Osteocyte (in vitro differentiated cells): ENCODE results near the gene MGLL. TPM values are rescaled to one million over a fixed set of nuclear protein-coding genes. Genes with fewer than 3 reads are reported as not detected.
A peak's percentile ranks its signal among the peaks of the same experiment; 100 is the strongest.

Experiments used
- DNase-seq: peaks from one replicate; pipeline ENCODE4 v3.0.0; 2021; ENCODE audit warnings: mixed read lengths; ENCODE audit not compliant: unreplicated experiment; ENCODE audit errors: extremely low spot score
- H3K27ac Mint-ChIP-seq: one replicate; pipeline ENCODE4 v1.8.0; 2021; ENCODE audit warnings: mild to moderate bottlenecking, mixed read lengths; ENCODE audit not compliant: unreplicated experiment
- H3K27me3 Mint-ChIP-seq: one replicate; pipeline ENCODE4 v1.8.0; 2021; ENCODE audit warnings: mixed read lengths; ENCODE audit not compliant: unreplicated experiment
- H3K36me3 Mint-ChIP-seq: one replicate; pipeline ENCODE4 v1.8.0; 2021; ENCODE audit warnings: mixed read lengths; ENCODE audit not compliant: unreplicated experiment
- H3K4me1 Mint-ChIP-seq: one replicate; pipeline ENCODE4 v1.8.0; 2021; ENCODE audit warnings: mixed read lengths; ENCODE audit not compliant: unreplicated experiment
- H3K4me3 Mint-ChIP-seq: one replicate; pipeline ENCODE4 v1.8.0; 2021; ENCODE audit warnings: mild to moderate bottlenecking, moderate library complexity, mixed read lengths; ENCODE audit not compliant: unreplicated experiment
- H3K9me3 Mint-ChIP-seq: one replicate; pipeline ENCODE4 v1.8.0; 2021; ENCODE audit warnings: mixed read lengths; ENCODE audit not compliant: unreplicated experiment
- total RNA-seq: library from RNA; stranded (reverse); gene quantifications from 2 replicates; pipeline ENCODE4 v1.2.1, GENCODE V29; 2021
- TF ChIP-seq, protein P1 (sequence below): fragments of 200-600 bp; sonication (generic); IDR thresholded peaks from 2 replicates; pipeline ENCODE4 v1.5.0; 2021; ENCODE audit warnings: antibody characterized with exemption, mild to moderate bottlenecking, moderate library complexity

MGLL gene
- total RNA-seq, 1 donor from 2014 or later, result 112 TPM

GRCh38 chr3:127848131-127849129 lies 26.1 kb upstream of the MGLL start:
- TF ChIP-seq, protein P1, sequence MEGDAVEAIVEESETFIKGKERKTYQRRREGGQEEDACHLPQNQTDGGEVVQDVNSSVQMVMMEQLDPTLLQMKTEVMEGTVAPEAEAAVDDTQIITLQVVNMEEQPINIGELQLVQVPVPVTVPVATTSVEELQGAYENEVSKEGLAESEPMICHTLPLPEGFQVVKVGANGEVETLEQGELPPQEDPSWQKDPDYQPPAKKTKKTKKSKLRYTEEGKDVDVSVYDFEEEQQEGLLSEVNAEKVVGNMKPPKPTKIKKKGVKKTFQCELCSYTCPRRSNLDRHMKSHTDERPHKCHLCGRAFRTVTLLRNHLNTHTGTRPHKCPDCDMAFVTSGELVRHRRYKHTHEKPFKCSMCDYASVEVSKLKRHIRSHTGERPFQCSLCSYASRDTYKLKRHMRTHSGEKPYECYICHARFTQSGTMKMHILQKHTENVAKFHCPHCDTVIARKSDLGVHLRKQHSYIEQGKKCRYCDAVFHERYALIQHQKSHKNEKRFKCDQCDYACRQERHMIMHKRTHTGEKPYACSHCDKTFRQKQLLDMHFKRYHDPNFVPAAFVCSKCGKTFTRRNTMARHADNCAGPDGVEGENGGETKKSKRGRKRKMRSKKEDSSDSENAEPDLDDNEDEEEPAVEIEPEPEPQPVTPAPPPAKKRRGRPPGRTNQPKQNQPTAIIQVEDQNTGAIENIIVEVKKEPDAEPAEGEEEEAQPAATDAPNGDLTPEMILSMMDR, result no peak
- H3K27me3 Mint-ChIP-seq, result no peaks in the 10 kb centered on the region
- no peak overlapping the region for H3K27ac Mint-ChIP-seq
- no peaks in the 10 kb centered on the region for H3K36me3 Mint-ChIP-seq
- no peak overlapping the region for H3K4me3 Mint-ChIP-seq
- peak; percentile 51 for DNase-seq
- no peaks in the 10 kb centered on the region for H3K9me3 Mint-ChIP-seq
- H3K4me1 Mint-ChIP-seq, result no peaks in the 10 kb centered on the region

- Mint-ChIP-seq H3K9me3 (no peaks in the 10 kb centered on the region), H3K36me3 (no peaks in the 10 kb centered on the region), H3K4me3 (no peak overlapping the region), H3K27ac (no peak overlapping the region), H3K4me1 (no peaks in the 10 kb centered on the region), H3K27me3 (peaks cover 3% of the 10 kb centered on the region)
- peak; percentile 68 for DNase-seq
- TF ChIP-seq, protein P1, result no peak
Measured at GRCh38 chr3:127847236-127847720, 25.0 kb upstream of the MGLL start.

DNA sequence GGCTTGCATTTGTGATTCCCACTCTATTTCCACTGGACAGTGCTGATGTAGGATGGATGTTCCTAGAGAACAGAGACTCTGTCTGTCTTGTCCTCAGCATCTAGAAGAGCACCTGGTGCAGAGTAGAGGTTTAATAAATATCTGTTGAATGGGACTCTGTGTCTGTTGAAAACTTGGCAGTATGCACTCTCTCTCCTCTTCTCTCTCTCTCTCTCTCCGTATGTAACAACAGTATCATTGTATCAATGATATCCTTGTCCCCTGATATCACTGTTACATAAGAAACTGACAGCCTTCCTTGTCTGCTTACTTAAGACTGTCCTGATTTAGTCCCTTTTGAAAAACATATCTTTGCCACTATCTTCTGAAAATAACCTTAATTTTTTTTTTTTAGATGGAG lies 24.3 kb upstream of the MGLL start:
- H3K9me3 Mint-ChIP-seq, result no peaks in the 10 kb centered on the region
- no peak overlapping the region for H3K4me3 Mint-ChIP-seq
- H3K27me3 Mint-ChIP-seq, result peaks cover 5% of the 10 kb centered on the region
- TF ChIP-seq, protein P1, result no peak
- H3K27ac Mint-ChIP-seq, result no peak overlapping the region
- H3K36me3 Mint-ChIP-seq, result no peaks in the 10 kb centered on the region
- no peaks in the 10 kb centered on the region for H3K4me1 Mint-ChIP-seq
- DNase-seq, result no peak

GRCh38 chr3:127844326-127844942 lies 22.1 kb upstream of the MGLL start:
- DNase-seq, result peak; percentile 38
- Mint-ChIP-seq H3K27me3 (peaks cover 15% of the 10 kb centered on the region), H3K36me3 (no peaks in the 10 kb centered on the region), H3K27ac (no peak overlapping the region), H3K9me3 (no peaks in the 10 kb centered on the region), H3K4me1 (no peaks in the 10 kb centered on the region), H3K4me3 (no peak overlapping the region)
- TF ChIP-seq, protein P1, result no peak

DNA sequence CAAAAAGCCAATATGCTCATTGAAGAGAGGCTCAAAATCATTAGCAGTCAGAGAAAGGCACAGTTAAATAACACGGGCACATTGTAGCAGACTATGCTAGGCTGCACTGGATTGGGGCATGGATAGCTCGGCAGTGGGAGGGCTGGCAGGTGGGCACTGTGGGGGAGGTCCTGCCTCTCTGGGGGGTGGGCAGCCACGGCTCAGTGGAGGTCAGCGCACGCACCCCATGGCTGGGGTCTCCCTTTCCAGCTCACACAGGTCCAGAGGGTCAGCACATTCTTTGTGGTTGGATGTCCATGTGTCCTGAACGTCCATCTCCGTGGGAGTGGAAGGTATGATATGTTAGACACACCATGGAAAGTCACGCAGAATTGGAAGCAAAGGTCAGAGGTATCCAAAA lies 18.4 kb upstream of the MGLL start:
- Mint-ChIP-seq H3K9me3 (no peaks in the 10 kb centered on the region), H3K27ac (no peak overlapping the region), H3K4me1 (no peaks in the 10 kb centered on the region), H3K36me3 (no peaks in the 10 kb centered on the region), H3K4me3 (no peak overlapping the region), H3K27me3 (peaks cover 15% of the 10 kb centered on the region)
- TF ChIP-seq, protein P1, result no peak
- DNase-seq, result peak; percentile 56
